K562 treated with DMSO at 1 percent for 24 hours (cell line): Measurements from ENCODE around the gene DNAAF6. TPM values are rescaled to one million over a fixed set of nuclear protein-coding genes. Genes with fewer than 3 reads are reported as not detected.

Experiments used
- total RNA-seq: library from RNA; unstranded; fragments of 300-600 nt; gene quantifications from 2 replicates; pipeline ENCODE4 v1.2.3, GENCODE V29; 2022; ENCODE audit warnings: low read depth; ENCODE audit not compliant: insufficient read depth

Gene DNAAF6
- total RNA-seq: not detected in 2 replicates

GRCh38 chrX:107205770-107206696 lies at the start of gene DNAAF6, which contains the start of gene NUP62CL:
DNAAF6 (plus strand) TSS chrX:107206611; CDS start chrX:107212876, 6,265 bp downstream.
NUP62CL (minus strand) TSS chrX:107206433; CDS start chrX:107175146, 31,287 bp downstream.

Other genes starting within 250 kb of the DNAAF6 start
- gene MORC4, start 206.4 kb upstream of the DNAAF6 start, total RNA-seq: 0.86 and 1.1 TPM in 2 replicates
- 6.6 and 7.6 TPM in 2 replicates for gene RBM41, start 87.8 kb upstream of the DNAAF6 start, total RNA-seq
- gene NUP62CL, start 178 bp upstream of the DNAAF6 start, total RNA-seq: 23.6 and 24.0 TPM in 2 replicates
- not detected in 2 replicates for gene FRMPD3, start 243.0 kb downstream of the DNAAF6 start, total RNA-seq